ENCODE results near the gene WNT9B. TPM values are rescaled to one million over a fixed set of nuclear protein-coding genes. Genes with fewer than 3 reads are reported as not detected.

WNT9B gene
- total RNA-seq, 1 experiment from 2014 or later, result not detected

DNA sequence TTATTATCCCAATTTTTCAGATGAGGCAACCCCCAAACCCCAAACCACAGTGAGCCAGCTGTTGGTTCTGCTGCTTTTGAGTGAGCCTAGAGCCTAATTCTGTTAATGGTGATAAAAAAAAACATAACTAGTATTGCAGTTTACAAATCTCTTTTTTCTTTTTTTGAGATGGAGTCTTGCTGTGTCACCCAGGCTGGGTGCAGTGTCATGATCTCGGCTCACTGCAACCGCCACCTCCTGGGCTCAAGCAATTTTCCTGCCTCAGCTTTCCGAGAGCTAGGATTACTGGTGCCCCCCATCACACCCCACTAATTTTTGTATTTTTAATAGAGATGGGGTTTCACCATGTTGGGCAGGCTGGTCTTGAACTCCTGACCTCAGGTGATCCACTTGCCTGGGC is 3.1 kb downstream of the WNT9B start:
- TF ChIP-seq SIN3A (IDR thresholded peaks at IDR 0.05; ENCODE audit: borderline replicate concordance, insufficient read depth, low read depth, low read length), result no peak
- no peak for TF ChIP-seq TCF7L2 (IDR thresholded peaks at IDR 0.05; ENCODE audit: low read depth, low read length)
- no peak for TF ChIP-seq REST (IDR thresholded peaks at IDR 0.05; ENCODE audit: insufficient read depth in 1 of 2, low read depth in 2 of 2, low read length in 1 of 2)
- TF ChIP-seq POLR2AphosphoS5 (IDR thresholded peaks at IDR 0.05; ENCODE audit: low read depth, low read length), result no peak
- TF ChIP-seq, protein P1, sequence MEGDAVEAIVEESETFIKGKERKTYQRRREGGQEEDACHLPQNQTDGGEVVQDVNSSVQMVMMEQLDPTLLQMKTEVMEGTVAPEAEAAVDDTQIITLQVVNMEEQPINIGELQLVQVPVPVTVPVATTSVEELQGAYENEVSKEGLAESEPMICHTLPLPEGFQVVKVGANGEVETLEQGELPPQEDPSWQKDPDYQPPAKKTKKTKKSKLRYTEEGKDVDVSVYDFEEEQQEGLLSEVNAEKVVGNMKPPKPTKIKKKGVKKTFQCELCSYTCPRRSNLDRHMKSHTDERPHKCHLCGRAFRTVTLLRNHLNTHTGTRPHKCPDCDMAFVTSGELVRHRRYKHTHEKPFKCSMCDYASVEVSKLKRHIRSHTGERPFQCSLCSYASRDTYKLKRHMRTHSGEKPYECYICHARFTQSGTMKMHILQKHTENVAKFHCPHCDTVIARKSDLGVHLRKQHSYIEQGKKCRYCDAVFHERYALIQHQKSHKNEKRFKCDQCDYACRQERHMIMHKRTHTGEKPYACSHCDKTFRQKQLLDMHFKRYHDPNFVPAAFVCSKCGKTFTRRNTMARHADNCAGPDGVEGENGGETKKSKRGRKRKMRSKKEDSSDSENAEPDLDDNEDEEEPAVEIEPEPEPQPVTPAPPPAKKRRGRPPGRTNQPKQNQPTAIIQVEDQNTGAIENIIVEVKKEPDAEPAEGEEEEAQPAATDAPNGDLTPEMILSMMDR (IDR thresholded peaks at IDR 0.05), result no peak
- H3K27me3 ChIP-seq (ENCODE audit: control insufficient read depth, insufficient read depth, low read length), result peaks cover 2% of the 10 kb centered on the region
- no peak overlapping the region for H3K27ac ChIP-seq (ENCODE audit: low read length)
- in situ Hi-C loops (cut with HindIII; ENCODE audit: low pct_unique_long_range_greater_than_20kb, low sequenced_read_pairs), result no loop called here
- no peak for DNase-seq (ENCODE audit: low read depth, low spot score)
- H3K4me3 ChIP-seq (ENCODE audit: low read depth in 2 of 2, low read length in 2 of 2), result no peak overlapping the region
- no peaks in the 10 kb centered on the region for H3K9me3 ChIP-seq (ENCODE audit: control insufficient read depth, insufficient read depth, low read depth, low read length)
- CTCF ChIA-PET, result no interaction called here
- POLR2A ChIA-PET, result interaction anchor here (0.6 kb wide), 1 partner anchor 16 kb away, joined by 4 read pairs; no protein-coding TSS in a partner anchor
- no peak for ATAC-seq
- no TSS peak for BruUV-seq (replicated peaks)
- H3K36me3 ChIP-seq (ENCODE audit: control insufficient read depth, insufficient read depth, low read length), result no peaks in the 10 kb centered on the region
- H3K4me1 ChIP-seq (ENCODE audit: control insufficient read depth, insufficient read depth, low read length), result no peaks in the 10 kb centered on the region
- intact Hi-C loops (cut with micrococcal nuclease; ENCODE audit: unreplicated experiment), result no loop called here

GRCh38 chr17:46854948-46855347 is 3.6 kb downstream of the WNT9B start:
- POLR2A ChIA-PET, result no interaction called here

More at GRCh38 chr17:46854948-46855347, 3.6 kb downstream of the WNT9B start:
- in situ Hi-C loops (cut with HindIII; ENCODE audit: low pct_unique_long_range_greater_than_20kb, low sequenced_read_pairs), result no loop called here
- CTCF ChIA-PET, result no interaction called here
- Histone ChIP-seq H3K4me1 (ENCODE audit: control insufficient read depth, insufficient read depth, low read length) (no peaks in the 10 kb centered on the region), H3K9me3 (ENCODE audit: control insufficient read depth, insufficient read depth, low read depth, low read length) (no peaks in the 10 kb centered on the region), H3K27me3 (ENCODE audit: control insufficient read depth, insufficient read depth, low read length) (peaks cover 2% of the 10 kb centered on the region), H3K4me3 (ENCODE audit: low read depth in 2 of 2, low read length in 2 of 2) (no peak overlapping the region), H3K36me3 (ENCODE audit: control insufficient read depth, insufficient read depth, low read length) (no peaks in the 10 kb centered on the region), H3K27ac (ENCODE audit: low read length) (no peak overlapping the region)
- DNase-seq (ENCODE audit: low read depth, low spot score) (no peak), ATAC-seq (no peak)
- no peak for TF ChIP-seq REST (IDR thresholded peaks at IDR 0.05; ENCODE audit: insufficient read depth in 1 of 2, low read depth in 2 of 2, low read length in 1 of 2)
- no peak for TF ChIP-seq POLR2AphosphoS5 (IDR thresholded peaks at IDR 0.05; ENCODE audit: low read depth, low read length)
- TF ChIP-seq, protein P1 (IDR thresholded peaks at IDR 0.05), result no peak
- TF ChIP-seq TCF7L2 (IDR thresholded peaks at IDR 0.05; ENCODE audit: low read depth, low read length), result no peak
- TF ChIP-seq SIN3A (IDR thresholded peaks at IDR 0.05; ENCODE audit: borderline replicate concordance, insufficient read depth, low read depth, low read length), result no peak
- BruUV-seq (replicated peaks), result no TSS peak
- intact Hi-C loops (cut with micrococcal nuclease; ENCODE audit: unreplicated experiment), result no loop called here

All from Panc1 (cell line).